ENCODE measurements around the gene RFPL2.
"Not testable (repeated sequence)": the region's sequence is repeated elsewhere in the genome, so short reads cannot be mapped to it uniquely, and the experiment has no call there.

The RFPL2 gene

DNA sequence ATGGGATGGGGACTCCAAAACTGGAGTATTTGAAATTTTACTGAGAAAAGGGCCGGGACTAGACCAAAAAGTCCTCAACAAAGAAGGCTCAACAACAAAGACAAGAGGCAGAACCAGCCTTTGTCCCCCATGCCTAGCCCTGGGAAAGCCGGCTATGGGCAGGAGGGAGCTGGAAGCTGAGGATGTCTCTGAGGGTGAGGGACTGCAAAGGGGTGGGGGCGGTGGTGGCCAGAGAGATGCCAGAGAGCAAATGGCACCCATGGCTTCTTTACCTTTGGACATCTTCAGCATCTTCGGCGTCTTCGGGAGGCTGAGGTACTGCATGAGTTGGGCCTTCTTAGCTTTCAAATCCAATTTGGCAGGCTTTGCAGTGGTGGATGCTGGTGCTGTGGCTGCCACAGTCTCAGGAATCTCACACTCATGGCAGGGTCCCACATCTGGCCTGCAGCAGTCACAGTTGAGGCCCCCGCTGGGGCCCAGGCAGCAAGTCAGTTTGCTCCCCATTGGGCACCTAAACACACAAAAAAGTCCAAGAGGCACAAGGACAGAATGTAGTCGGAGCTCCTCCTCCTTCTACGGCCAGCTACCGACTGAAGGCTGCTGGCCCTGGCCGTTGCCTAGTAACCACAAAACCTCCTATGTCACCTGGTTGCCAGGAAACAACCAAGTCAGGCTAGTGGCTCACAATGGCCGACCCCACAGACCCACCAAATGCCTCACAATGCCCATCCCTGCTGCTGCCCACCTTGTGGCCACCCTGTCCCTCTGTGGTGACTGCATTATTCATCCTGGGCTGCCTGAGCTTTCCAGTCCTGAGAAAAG lies 46.0 kb downstream of the RFPL2 start, which contains the start of gene C22orf42:
C22orf42 (minus strand) TSS at position 592 of the 822 bp plus-strand sequence; CDS start at position 504, 88 bp downstream.
- no peaks in the 10 kb centered on the region for H3K27me3 Mint-ChIP-seq
- no peaks in the 10 kb centered on the region for H3K36me3 Mint-ChIP-seq (ENCODE audit: low read depth)
- H3K27ac Mint-ChIP-seq, result no peak within 1 kb of the TSS
- H3K4me1 Mint-ChIP-seq (ENCODE audit: low read depth), result peaks cover 2% of the 10 kb centered on the region
- H3K9me3 Mint-ChIP-seq, result no peaks in the 10 kb centered on the region
- H3K4me3 Mint-ChIP-seq, result no peak within 1 kb of the TSS
- no peak for DNase-seq

- H3K4me1 Mint-ChIP-seq (ENCODE audit: low read depth); H3K36me3 Mint-ChIP-seq (ENCODE audit: low read depth); H3K27ac Mint-ChIP-seq; H3K27me3 Mint-ChIP-seq; H3K9me3 Mint-ChIP-seq; H3K4me3 Mint-ChIP-seq; DNase-seq: not testable (repeated sequence)
Observed at GRCh38 chr22:32157632-32158031, 47.2 kb downstream of the RFPL2 start.

- H3K27ac Mint-ChIP-seq; H3K4me3 Mint-ChIP-seq; H3K4me1 Mint-ChIP-seq (ENCODE audit: low read depth); H3K9me3 Mint-ChIP-seq; H3K27me3 Mint-ChIP-seq; DNase-seq; H3K36me3 Mint-ChIP-seq (ENCODE audit: low read depth): not testable (repeated sequence)
Observed at GRCh38 chr22:32154727-32155126, 50.1 kb downstream of the RFPL2 start.

DNA sequence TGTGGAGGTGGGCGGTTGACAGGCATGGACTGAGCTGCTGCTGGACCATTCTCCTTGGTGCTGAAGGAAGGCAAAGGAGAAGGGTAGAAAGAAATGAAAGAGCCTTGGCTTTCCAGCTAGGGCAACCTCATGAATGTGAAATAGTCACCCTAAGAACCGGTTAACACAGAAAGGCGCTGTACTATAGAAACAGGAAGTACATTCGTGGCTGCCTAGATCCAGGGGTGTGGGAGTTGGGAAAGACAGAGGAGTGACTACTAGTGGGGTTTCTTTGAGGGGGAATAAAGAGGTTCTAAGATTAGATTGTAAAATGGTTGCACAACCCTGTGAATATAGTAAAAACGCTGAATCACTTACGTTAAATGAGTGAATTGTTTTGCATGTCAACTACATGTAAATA lies 53.2 kb downstream of the RFPL2 start:
- DNase-seq, H3K4me3 Mint-ChIP-seq, H3K27ac Mint-ChIP-seq: not testable (repeated sequence)

GRCh38 chr22:32150647-32151046 lies 54.2 kb downstream of the RFPL2 start:
- H3K4me3 Mint-ChIP-seq; H3K4me1 Mint-ChIP-seq (ENCODE audit: low read depth); H3K9me3 Mint-ChIP-seq; DNase-seq; H3K36me3 Mint-ChIP-seq (ENCODE audit: low read depth); H3K27ac Mint-ChIP-seq; H3K27me3 Mint-ChIP-seq: not testable (repeated sequence)

More for the DNA sequence above, 53.2 kb downstream of the RFPL2 start:
- H3K9me3 Mint-ChIP-seq; H3K4me1 Mint-ChIP-seq (ENCODE audit: low read depth); H3K27me3 Mint-ChIP-seq; H3K36me3 Mint-ChIP-seq (ENCODE audit: low read depth): not testable (repeated sequence)

GRCh38 chr22:32148372-32148771 lies 56.5 kb downstream of the RFPL2 start:
- H3K36me3 Mint-ChIP-seq (ENCODE audit: low read depth); H3K27ac Mint-ChIP-seq; H3K9me3 Mint-ChIP-seq; H3K4me3 Mint-ChIP-seq; H3K27me3 Mint-ChIP-seq; DNase-seq: not testable (repeated sequence)
- peaks cover 24% of the 10 kb centered on the region for H3K4me1 Mint-ChIP-seq (ENCODE audit: low read depth)

GRCh38 chr22:32147128-32147527 lies 57.7 kb downstream of the RFPL2 start:
- H3K4me1 Mint-ChIP-seq (ENCODE audit: low read depth), result peaks cover 30% of the 10 kb centered on the region
- H3K27ac Mint-ChIP-seq; H3K4me3 Mint-ChIP-seq; H3K9me3 Mint-ChIP-seq; H3K36me3 Mint-ChIP-seq (ENCODE audit: low read depth); H3K27me3 Mint-ChIP-seq; DNase-seq: not testable (repeated sequence)

DNA sequence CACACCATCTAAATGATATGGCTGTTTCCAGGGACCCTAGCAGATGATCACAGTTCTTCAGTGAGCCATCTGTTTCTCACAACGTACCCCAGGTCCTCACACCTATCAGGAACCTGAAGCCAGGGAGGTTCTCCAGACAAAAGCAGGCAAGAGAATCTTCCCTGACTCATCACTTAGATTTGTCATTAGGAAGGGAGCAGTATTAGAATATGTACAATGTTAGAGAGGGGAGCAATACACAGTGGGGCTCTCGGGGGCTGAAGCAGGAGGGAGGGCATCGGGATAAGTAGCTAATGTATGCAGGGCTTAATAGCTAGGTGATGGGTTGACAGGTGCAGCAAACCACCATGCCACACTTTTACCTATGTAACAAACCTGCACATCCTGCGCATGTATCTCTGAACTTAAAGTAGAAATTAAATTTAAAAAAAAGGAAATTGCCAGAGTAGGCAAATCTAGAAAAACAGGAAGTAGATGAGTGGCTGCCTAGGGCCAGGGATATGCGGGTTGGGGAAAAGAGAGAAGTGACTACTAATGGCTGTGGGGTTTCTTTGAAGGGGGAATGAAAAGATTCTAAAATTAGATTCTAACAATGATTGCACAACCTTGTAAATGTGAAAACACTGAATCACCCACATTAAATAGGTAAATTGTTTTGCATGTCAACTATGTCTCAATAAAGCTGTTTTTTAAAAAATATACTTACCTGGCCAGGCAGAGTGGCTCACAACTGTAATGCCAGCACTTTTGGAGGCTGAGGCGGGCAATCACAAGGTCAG lies 60.2 kb downstream of the RFPL2 start:
- Mint-ChIP-seq H3K27me3 (no peaks in the 10 kb centered on the region), H3K27ac (no peak overlapping the region), H3K4me3 (no peak overlapping the region), H3K36me3 (ENCODE audit: low read depth) (no peaks in the 10 kb centered on the region), H3K9me3 (peaks cover 9% of the 10 kb centered on the region), H3K4me1 (ENCODE audit: low read depth) (peaks cover 43% of the 10 kb centered on the region)
- no peak for DNase-seq

- no peak for DNase-seq
- Mint-ChIP-seq H3K9me3 (peaks cover 6% of the 10 kb centered on the region), H3K27me3 (no peaks in the 10 kb centered on the region), H3K4me3 (no peak overlapping the region), H3K27ac (peak overlapping the region; percentile 92), H3K4me1 (ENCODE audit: low read depth) (peaks cover 54% of the 10 kb centered on the region), H3K36me3 (ENCODE audit: low read depth) (no peaks in the 10 kb centered on the region)
Observed at GRCh38 chr22:32142600-32142999, 62.3 kb downstream of the RFPL2 start.

- H3K4me1 Mint-ChIP-seq (ENCODE audit: low read depth), result peaks cover 69% of the 10 kb centered on the region
- H3K27ac Mint-ChIP-seq; H3K9me3 Mint-ChIP-seq; H3K27me3 Mint-ChIP-seq; H3K4me3 Mint-ChIP-seq; DNase-seq; H3K36me3 Mint-ChIP-seq (ENCODE audit: low read depth): not testable (repeated sequence)
Observed at GRCh38 chr22:32140688-32141087, 64.2 kb downstream of the RFPL2 start.
